HG03159 (cell line): Measurements from ENCODE around the gene DLL1.

Source experiments
- ATAC-seq: cut with Tn5 transposase; IDR thresholded peaks from one replicate; pipeline ENCODE4 v1.9.1; 2021; ENCODE audit warnings: mild to moderate bottlenecking, moderate library complexity; ENCODE audit not compliant: unreplicated experiment

Gene DLL1

GRCh38 chr6:170283212-170284081 lies 7.4 kb downstream of the DLL1 start:
- no peak for ATAC-seq

DNA sequence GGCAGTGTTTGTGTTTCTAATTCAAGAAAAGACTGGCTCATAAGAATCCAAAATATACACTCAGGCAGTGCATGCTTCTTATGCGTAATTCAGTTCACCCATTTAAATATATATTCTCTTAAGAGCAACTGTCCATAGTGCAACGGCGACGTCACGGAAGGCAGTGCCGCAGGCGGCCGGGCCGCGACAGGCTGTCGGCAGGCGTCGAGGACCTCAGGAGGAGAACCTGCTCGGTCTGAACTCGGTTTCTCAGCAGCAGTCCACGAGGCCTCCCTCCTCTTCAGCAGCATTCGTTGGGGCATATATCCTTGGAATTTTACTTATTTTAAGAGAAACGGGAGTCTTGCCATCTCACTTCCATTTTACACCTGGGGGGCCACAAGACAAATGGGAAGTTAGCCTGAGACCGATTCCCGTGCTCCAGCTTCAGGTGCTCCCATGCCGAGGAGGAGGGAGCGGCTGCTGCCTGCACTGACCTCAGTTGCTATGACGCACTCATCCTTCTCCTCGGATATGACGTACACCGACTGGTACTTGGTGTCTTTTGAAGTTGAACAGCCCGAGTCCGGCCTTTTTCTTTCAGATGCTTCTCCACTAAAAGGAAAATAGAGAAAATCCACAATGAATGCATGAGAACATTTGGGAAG lies 8.2 kb downstream of the DLL1 start:
- ATAC-seq = no peak

GRCh38 chr6:170281331-170282292 lies 9.3 kb downstream of the DLL1 start:
- no peak for ATAC-seq

GRCh38 chr6:170280689-170281045 lies 10.2 kb downstream of the DLL1 start:
- ATAC-seq = no peak

DNA sequence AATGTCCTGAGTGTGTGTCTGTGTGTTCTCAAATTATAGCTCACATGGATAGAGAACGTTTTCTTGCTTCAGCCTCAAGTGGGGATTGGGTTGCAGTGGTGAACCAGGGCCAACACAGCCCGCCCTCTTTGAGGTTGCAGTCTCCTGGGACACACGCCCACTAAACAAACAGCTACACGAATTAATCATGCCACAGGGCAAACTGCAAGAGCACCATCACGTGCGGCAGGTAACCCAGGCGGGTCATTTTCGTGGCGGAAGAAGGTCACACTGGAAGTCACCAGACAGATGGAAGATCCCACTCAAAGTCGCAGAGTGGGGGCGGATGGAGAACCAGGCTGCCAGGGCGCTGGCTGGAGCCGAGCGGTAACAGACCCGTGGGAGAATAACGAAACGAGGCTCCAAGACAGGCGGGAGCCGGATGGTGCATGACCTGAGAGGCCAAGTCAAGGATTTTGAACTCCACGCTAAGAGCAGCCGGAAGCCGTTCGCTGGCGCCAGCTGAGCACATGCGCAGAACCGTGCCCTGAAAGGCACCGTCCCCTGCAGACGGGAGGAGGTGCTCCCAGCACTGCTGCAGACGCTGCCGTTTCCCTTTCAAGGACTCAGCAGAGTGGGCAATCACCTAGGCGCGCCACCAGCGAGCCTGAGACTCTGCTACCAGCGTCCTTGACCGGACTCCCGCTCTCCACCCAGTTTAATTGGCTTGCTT lies 10.7 kb downstream of the DLL1 start:
- no peak for ATAC-seq

- ATAC-seq = no peak
These were observed 11.5 kb downstream of the DLL1 start for GRCh38 chr6:170279426-170279825.

DNA sequence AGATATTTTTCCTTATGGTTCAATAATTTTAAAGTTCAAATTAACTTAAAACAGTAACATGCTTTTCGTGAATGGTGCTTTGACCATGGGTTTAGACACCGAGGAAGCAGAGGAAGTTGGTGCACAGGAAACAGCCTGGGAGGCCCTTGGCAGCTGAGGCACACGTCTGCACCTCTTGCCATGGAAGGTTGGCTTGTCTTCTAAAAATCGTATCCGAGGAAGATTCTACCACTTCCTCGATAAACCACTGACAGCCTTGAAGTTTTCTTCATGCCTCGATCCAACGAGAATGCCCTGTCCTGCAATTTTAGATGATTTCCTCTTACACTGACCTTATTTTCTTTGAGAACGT lies 12.2 kb downstream of the DLL1 start:
- ATAC-seq = no peak

- no peak for ATAC-seq
These were observed 12.8 kb downstream of the DLL1 start for GRCh38 chr6:170277893-170278742.

- no peak for ATAC-seq
These were observed 14.4 kb downstream of the DLL1 start for GRCh38 chr6:170276369-170277057.

DNA sequence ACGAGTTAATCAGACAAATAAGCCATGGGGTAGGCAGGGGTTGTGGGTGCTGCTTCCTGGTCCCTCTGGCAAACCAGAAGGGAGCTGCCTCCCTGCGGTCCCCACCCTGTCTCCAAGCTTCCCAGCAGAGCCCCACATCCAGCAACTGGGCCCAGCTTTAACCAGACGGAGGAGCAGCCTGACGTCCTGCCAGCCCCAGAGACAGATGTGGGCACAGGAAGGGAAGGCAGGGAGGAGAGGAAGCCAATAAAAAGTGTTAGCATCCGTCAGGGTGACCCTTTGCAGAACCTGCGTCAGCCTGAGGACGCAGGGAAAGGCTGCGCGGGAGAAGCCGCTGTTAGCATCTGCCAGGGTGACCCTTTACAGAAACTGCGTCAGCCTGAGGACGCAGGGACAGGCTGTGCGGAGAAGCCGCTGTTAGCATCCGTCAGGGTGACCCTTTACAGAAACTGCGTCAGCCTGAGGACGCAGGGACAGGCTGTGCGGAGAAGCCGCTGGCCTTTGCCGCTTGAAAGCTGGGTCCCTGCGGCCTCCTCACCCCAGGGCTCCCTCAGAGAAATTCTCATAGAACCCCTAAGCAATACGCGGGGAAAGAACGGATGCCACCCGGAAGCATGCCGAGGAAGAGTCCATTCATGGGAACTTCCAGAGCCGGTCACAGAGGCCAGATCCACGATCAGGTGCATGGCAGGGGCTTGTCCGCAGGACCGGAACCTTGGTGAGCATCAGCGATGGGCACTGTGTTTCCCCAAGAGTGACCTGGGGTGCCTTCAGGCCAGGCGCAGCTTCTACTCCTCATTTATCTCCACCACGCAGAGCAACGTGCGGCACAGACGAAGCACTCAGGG lies 15.9 kb downstream of the DLL1 start:
- ATAC-seq = no peak

GRCh38 chr6:170273681-170274080 lies 17.2 kb downstream of the DLL1 start:
- no peak for ATAC-seq

DNA sequence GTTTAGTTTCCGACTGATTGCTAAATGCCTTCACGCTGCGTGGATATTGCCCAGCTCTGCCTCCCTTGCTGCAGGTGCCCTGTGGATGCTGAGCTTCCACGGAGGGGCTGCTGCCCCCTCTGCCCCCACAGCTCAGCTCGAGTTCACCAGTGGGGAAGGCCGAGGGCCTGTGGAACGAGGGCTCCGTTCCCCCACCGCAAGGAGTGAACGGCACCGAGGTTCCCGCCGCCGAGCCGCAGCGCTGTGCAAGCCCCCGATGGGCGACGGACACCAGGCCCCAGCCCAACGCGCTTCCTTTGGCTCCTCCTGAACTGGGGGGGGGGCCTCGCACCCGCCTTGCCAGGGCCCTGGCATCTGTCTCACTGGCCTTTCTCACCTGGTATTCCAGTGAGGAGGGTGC lies 17.7 kb downstream of the DLL1 start:
- ATAC-seq = no peak

GRCh38 chr6:170272341-170273065 lies 18.4 kb downstream of the DLL1 start:
- no peak for ATAC-seq

GRCh38 chr6:170271771-170272314 lies 19.0 kb downstream of the DLL1 start:
- ATAC-seq = peak; percentile 96

- ATAC-seq = no peak
These were observed 19.8 kb downstream of the DLL1 start for GRCh38 chr6:170270984-170271593.

DNA sequence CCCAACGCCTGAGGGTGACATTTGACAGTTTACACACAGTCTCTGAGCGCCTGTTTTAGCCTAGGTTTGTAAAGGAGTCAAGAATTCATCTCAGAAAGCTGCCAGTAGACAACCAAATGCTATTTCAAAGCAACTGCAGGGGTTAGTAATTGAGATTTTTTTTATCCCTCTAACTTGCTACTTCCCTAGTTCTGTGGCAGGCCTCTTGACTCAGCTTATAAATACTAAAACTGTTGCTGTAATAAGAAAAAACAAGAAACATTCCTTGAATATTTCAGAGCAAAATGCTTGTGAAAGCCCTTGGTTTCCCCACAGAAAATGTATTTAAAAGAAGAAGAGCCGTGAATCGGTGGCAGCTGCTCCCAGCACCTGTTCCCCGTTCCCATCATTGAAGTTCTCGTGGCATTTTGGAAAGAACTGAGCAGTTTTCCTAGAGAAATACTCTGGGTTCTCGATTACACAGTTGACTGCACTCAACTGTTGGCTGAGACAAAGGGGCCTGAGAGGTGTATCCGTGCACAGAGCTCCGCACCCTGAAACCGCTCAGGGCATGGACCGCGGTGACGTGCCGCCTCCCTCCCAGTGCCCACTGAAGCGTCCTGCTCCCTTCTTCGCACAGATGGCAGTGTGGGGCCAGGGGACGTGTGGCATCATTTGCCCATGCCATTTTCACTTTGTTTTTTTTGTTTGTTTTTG lies 20.9 kb downstream of the DLL1 start:
- no peak for ATAC-seq
